Measurements from ENCODE around the gene LSM3.

Gene LSM3

GRCh38 chr3:14181253-14181652, 2.6 kb downstream of the LSM3 start:
- Mint-ChIP-seq H3K36me3 (ENCODE audit: low read depth) (peaks cover 34% of the 10 kb centered on the region), H3K27me3 (ENCODE audit: low read depth) (no peaks in the 10 kb centered on the region), H3K9me3 (no peaks in the 10 kb centered on the region), H3K27ac (no peak overlapping the region), H3K4me3 (no peak overlapping the region), H3K4me1 (ENCODE audit: low read depth) (peaks cover 43% of the 10 kb centered on the region)

GRCh38 chr3:14183015-14183577, 4.5 kb downstream of the LSM3 start:
- peaks cover 35% of the 10 kb centered on the region for H3K36me3 Mint-ChIP-seq (ENCODE audit: low read depth)
- no peak overlapping the region for H3K4me3 Mint-ChIP-seq

GRCh38 chr3:14186854-14187458, 8.3 kb downstream of the LSM3 start:
- no peaks in the 10 kb centered on the region for H3K9me3 Mint-ChIP-seq
- peaks cover 38% of the 10 kb centered on the region for H3K4me1 Mint-ChIP-seq (ENCODE audit: low read depth)
- peaks cover 55% of the 10 kb centered on the region for H3K36me3 Mint-ChIP-seq (ENCODE audit: low read depth)
- H3K27me3 Mint-ChIP-seq (ENCODE audit: low read depth): no peaks in the 10 kb centered on the region
- no peak overlapping the region for H3K4me3 Mint-ChIP-seq
- no peak overlapping the region for H3K27ac Mint-ChIP-seq

More at GRCh38 chr3:14183015-14183577, 4.5 kb downstream of the LSM3 start:
- H3K4me1 Mint-ChIP-seq (ENCODE audit: low read depth): peaks cover 35% of the 10 kb centered on the region
- no peaks in the 10 kb centered on the region for H3K9me3 Mint-ChIP-seq
- no peak overlapping the region for H3K27ac Mint-ChIP-seq
- no peaks in the 10 kb centered on the region for H3K27me3 Mint-ChIP-seq (ENCODE audit: low read depth)

GRCh38 chr3:14188041-14188754, 9.6 kb downstream of the LSM3 start:
- H3K27me3 Mint-ChIP-seq (ENCODE audit: low read depth): no peaks in the 10 kb centered on the region
- H3K36me3 Mint-ChIP-seq (ENCODE audit: low read depth): peaks cover 48% of the 10 kb centered on the region
- H3K4me3 Mint-ChIP-seq: no peak overlapping the region
- no peak overlapping the region for H3K27ac Mint-ChIP-seq
- H3K4me1 Mint-ChIP-seq (ENCODE audit: low read depth): peaks cover 30% of the 10 kb centered on the region
- H3K9me3 Mint-ChIP-seq: no peaks in the 10 kb centered on the region

- no peaks in the 10 kb centered on the region for H3K27me3 Mint-ChIP-seq (ENCODE audit: low read depth)
- H3K4me3 Mint-ChIP-seq: no peak overlapping the region
- H3K27ac Mint-ChIP-seq: no peak overlapping the region
- H3K36me3 Mint-ChIP-seq (ENCODE audit: low read depth): peaks cover 34% of the 10 kb centered on the region
- H3K4me1 Mint-ChIP-seq (ENCODE audit: low read depth): peaks cover 18% of the 10 kb centered on the region
- H3K9me3 Mint-ChIP-seq: no peaks in the 10 kb centered on the region
These were observed 16.2 kb downstream of the LSM3 start for GRCh38 chr3:14194865-14195264.

- Mint-ChIP-seq H3K27ac (no peak overlapping the region), H3K27me3 (ENCODE audit: low read depth) (no peaks in the 10 kb centered on the region), H3K36me3 (ENCODE audit: low read depth) (peaks cover 24% of the 10 kb centered on the region), H3K4me3 (no peak overlapping the region), H3K4me1 (ENCODE audit: low read depth) (peaks cover 9% of the 10 kb centered on the region), H3K9me3 (no peaks in the 10 kb centered on the region)
These were observed 21.0 kb downstream of the LSM3 start for GRCh38 chr3:14199641-14200040.

GRCh38 chr3:14200276-14200675, 21.7 kb downstream of the LSM3 start:
- Mint-ChIP-seq H3K36me3 (ENCODE audit: low read depth) (peaks cover 24% of the 10 kb centered on the region), H3K27me3 (ENCODE audit: low read depth) (no peaks in the 10 kb centered on the region), H3K4me3 (no peak overlapping the region), H3K9me3 (no peaks in the 10 kb centered on the region), H3K27ac (no peak overlapping the region), H3K4me1 (ENCODE audit: low read depth) (peaks cover 9% of the 10 kb centered on the region)

- Mint-ChIP-seq H3K4me1 (ENCODE audit: low read depth) (peaks cover 9% of the 10 kb centered on the region), H3K4me3 (no peak overlapping the region), H3K27ac (no peak overlapping the region)
These were observed 22.2 kb downstream of the LSM3 start for GRCh38 chr3:14200841-14201240.

GRCh38 chr3:14201940-14202684, 23.5 kb downstream of the LSM3 start:
- Mint-ChIP-seq H3K27me3 (ENCODE audit: low read depth) (no peaks in the 10 kb centered on the region), H3K4me1 (ENCODE audit: low read depth) (peaks cover 9% of the 10 kb centered on the region), H3K36me3 (ENCODE audit: low read depth) (peaks cover 20% of the 10 kb centered on the region), H3K27ac (no peak overlapping the region), H3K9me3 (no peaks in the 10 kb centered on the region), H3K4me3 (no peak overlapping the region)

More at GRCh38 chr3:14200841-14201240, 22.2 kb downstream of the LSM3 start:
- peaks cover 24% of the 10 kb centered on the region for H3K36me3 Mint-ChIP-seq (ENCODE audit: low read depth)
- H3K27me3 Mint-ChIP-seq (ENCODE audit: low read depth): no peaks in the 10 kb centered on the region
- H3K9me3 Mint-ChIP-seq: no peaks in the 10 kb centered on the region

GRCh38 chr3:14202874-14203520, 24.4 kb downstream of the LSM3 start:
- Mint-ChIP-seq H3K27ac (peak overlapping the region; percentile 41), H3K4me3 (no peak overlapping the region), H3K36me3 (ENCODE audit: low read depth) (peaks cover 12% of the 10 kb centered on the region), H3K27me3 (ENCODE audit: low read depth) (no peaks in the 10 kb centered on the region), H3K4me1 (ENCODE audit: low read depth) (peaks cover 5% of the 10 kb centered on the region), H3K9me3 (no peaks in the 10 kb centered on the region)

GRCh38 chr3:14203521-14204079, 25.0 kb downstream of the LSM3 start:
- H3K27ac Mint-ChIP-seq: peak overlapping the region; percentile 41
- no peaks in the 10 kb centered on the region for H3K27me3 Mint-ChIP-seq (ENCODE audit: low read depth)
- H3K4me1 Mint-ChIP-seq (ENCODE audit: low read depth): peaks cover 5% of the 10 kb centered on the region
- H3K36me3 Mint-ChIP-seq (ENCODE audit: low read depth): peaks cover 12% of the 10 kb centered on the region
- no peak overlapping the region for H3K4me3 Mint-ChIP-seq
- no peaks in the 10 kb centered on the region for H3K9me3 Mint-ChIP-seq

GRCh38 chr3:14204515-14205284, 26.1 kb downstream of the LSM3 start:
- Mint-ChIP-seq H3K36me3 (ENCODE audit: low read depth) (peaks cover 2% of the 10 kb centered on the region), H3K9me3 (no peaks in the 10 kb centered on the region), H3K4me3 (no peak overlapping the region), H3K27me3 (ENCODE audit: low read depth) (no peaks in the 10 kb centered on the region), H3K27ac (no peak overlapping the region), H3K4me1 (ENCODE audit: low read depth) (peaks cover 5% of the 10 kb centered on the region)

- Mint-ChIP-seq H3K4me3 (no peak overlapping the region), H3K36me3 (ENCODE audit: low read depth) (no peaks in the 10 kb centered on the region), H3K27ac (no peak overlapping the region), H3K4me1 (ENCODE audit: low read depth) (peaks cover 5% of the 10 kb centered on the region), H3K27me3 (ENCODE audit: low read depth) (no peaks in the 10 kb centered on the region), H3K9me3 (no peaks in the 10 kb centered on the region)
These were observed 28.0 kb downstream of the LSM3 start for GRCh38 chr3:14206548-14207177.

All from T-helper 1 cell treated with Interleukin-12 subunit alpha and Interleukin-12 subunit beta and Interleukin-4 antibody, amounts not matched to agents 30 μg/mL and 1 μg/mL, for 36 hours (primary cell).